Heart left ventricle (tissue), 16 donors: ENCODE results near the gene ACSF3. TPM values are rescaled to one million over a fixed set of nuclear protein-coding genes. Genes with fewer than 3 reads are reported as not detected.

Experiments
- ATAC-seq, 4 donors: fragments of 200-7000 bp; cut with Tn5 transposase; one replicate each; pipeline ENCODE4 v1.9.1; 2020 to 2022; ENCODE audit warnings: moderate library complexity in 4 of 4, mild to moderate bottlenecking in 3 of 4, moderate number of reproducible peaks in 1 of 4
- DNase-seq, 5 donors: peaks; one replicate each; pipeline ENCODE4 v3.0.0-alpha.2; 2020
- H3K27ac ChIP-seq, 12 donors: fragments of 200-600 bp; sonication (generic) in 4 of 12; one replicate each; pipeline versions ENCODE4 v1.5.0 to v1.8.0; 2016 to 2022; ENCODE audit warnings: mild to moderate bottlenecking in 2 of 12
- H3K27me3 ChIP-seq, 9 donors: fragments of 200-600 bp; sonication (generic) in 2 of 9; one replicate each; pipeline versions ENCODE4 v1.5.1 to v1.8.0; 2016 to 2022; ENCODE audit warnings: mild to moderate bottlenecking in 3 of 9
- H3K36me3 ChIP-seq, 9 donors: fragments of 200-600 bp; sonication (generic) in 2 of 9; one replicate each; pipeline versions ENCODE4 v1.5.0 to v1.8.0; 2018 to 2022; ENCODE audit warnings: mild to moderate bottlenecking in 2 of 9
- H3K4me1 ChIP-seq, 12 donors: fragments of 200-600 bp; sonication (generic) in 4 of 12; one replicate each; pipeline versions ENCODE4 v1.5.0 to v1.8.0; 2016 to 2022; ENCODE audit warnings: mild to moderate bottlenecking in 3 of 12
- H3K4me3 ChIP-seq, 12 donors: fragments of 200-600 bp; sonication (generic) in 4 of 12; one replicate each; pipeline versions ENCODE4 v1.5.0 to v1.8.0; 2017 to 2022; ENCODE audit warnings: mild to moderate bottlenecking in 9 of 12, moderate library complexity in 4 of 12
- H3K9me3 ChIP-seq, 12 donors: fragments of 200-600 bp; sonication (generic) in 4 of 12; one replicate each; pipeline versions ENCODE4 v1.5.0 to v1.8.0; 2016 to 2022; ENCODE audit warnings: mild to moderate bottlenecking in 1 of 12
- POLR2A ChIP-seq, 2 donors: fragments of 450-650 bp; IDR thresholded peaks; one replicate each; pipeline ENCODE4 v1.6.1; 2017; ENCODE audit warnings: antibody characterized with exemption in 2 of 2, mild to moderate bottlenecking in 2 of 2, moderate library complexity in 2 of 2
- WGBS, 4 donors: extraction: QIAGEN DNeasy Blood & Tissue Kit in 2 of 4; methylation state at CpG; one replicate each; pipeline versions ENCODE4 v1.1.5 to v1.1.7; 2013 to 2018; 5-methylcytosine and 5-hydroxymethylcytosine counted together
- intact Hi-C, 10 donors: fragments of 100-400 bp; cut with DNase I; formaldehyde crosslinking; loops; one replicate each; pipeline versions ENCODE4 v1.11.1 to v1.14.2; 2022
- polyA plus RNA-seq, 2 donors: library from polyadenylated mRNA; stranded (reverse); fragments of 200-250 nt; gene quantifications; one replicate each; pipeline ENCODE4 v1.2.3, GENCODE V29; 2013
- total RNA-seq, 9 donors: library from RNA; depleted of rRNA in 2 of 9; stranded (reverse); fragments of >200 nt in 2 of 9; fragmentation: NEBNext Ultra II Directional in 3 of 9; extraction: Animal tissue kit (Norgen Biotek cat#: 25700) in 3 of 9; gene quantifications; one replicate each; pipeline versions ENCODE4 v1.1.0 to v1.2.4, GENCODE V29; 2016 to 2023
- TF ChIP-seq, protein P1 (sequence below), 12 donors: fragments of 200-600 bp; sonication (generic) in 4 of 12; IDR thresholded peaks; one replicate each; pipeline versions ENCODE4 v1.5.0 to v1.8.0; 2018 to 2022; ENCODE audit warnings: antibody characterized with exemption in 12 of 12, mild to moderate bottlenecking in 5 of 12
- donor health status: ischemic (EF 13 %, LVEDD 7.1; RV severe dilation, severe dysfunction).
- donor health status: healthy with polysubstance abuse.
- donor health status: DM: no; HTN: yes; CAD: no.
- donor health status: DM: no; HTN: no; CAD: no.
- donor health status: ischemic (EF 25% LVEDD 6.9; RV normal size, moderate dysfunction).
- donor health status: ischemic (EF 25% LVEDD 5.7; RV mildly dilated, moderate dysfunction).
- donor health status: healthy.
- donor health status: DM: yes; HTN: yes; CAD: no.
- donor health status: ischemic (EF 35%, LVEDD 5.7; RV mildly dilated, moderate dysfunction).
- donor health status: nonischemic (EF 11% LVEDD 7.7; RV severe dilation, severe dysfunction).
- donor health status: DM: yes; HTN: yes; CAD: no.
- donor health status: PGD.
- donor health status: ischemic (EF 29% LVEDD 5.4; RV normal size, mild dysfunction).
- donor health status: nonischemic (EF 23%, LVEDD 6.1; RV moderate dilation, normal function).

Gene ACSF3
- total and polyA plus RNA-seq, 11 donors: 10.3 to 26.3 (median 19.3) TPM

DNA sequence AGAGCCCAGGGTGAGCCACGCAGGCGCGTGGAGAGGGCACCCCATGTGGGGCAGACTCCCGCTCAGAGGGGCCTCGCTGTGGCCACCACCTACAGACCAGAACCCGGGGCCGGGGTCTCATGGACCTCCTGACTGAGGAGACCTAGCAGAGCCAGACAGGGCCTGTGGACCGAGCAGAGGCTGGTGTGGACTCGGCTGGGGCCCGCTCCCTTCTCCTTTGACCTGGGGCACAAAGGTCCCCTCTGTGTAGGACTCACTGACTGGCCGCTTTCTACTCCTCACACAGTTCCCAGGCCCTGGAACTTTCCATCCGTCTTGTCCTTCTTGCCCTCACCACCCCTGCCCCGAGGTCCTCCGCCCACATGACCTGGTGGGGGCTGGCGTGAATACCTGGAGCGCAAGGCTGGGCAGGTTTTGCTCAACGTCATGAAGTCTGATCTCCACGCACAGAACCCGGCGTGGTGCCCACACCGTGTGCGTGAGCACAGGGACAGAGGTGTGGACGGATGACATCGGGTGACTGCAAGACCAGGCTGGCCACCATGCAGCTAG, 44.7 kb upstream of the ACSF3 start:
- no peak overlapping the region for H3K27ac ChIP-seq
- intact Hi-C loops: loop anchor here in 1 of 10 donors (10.0 kb wide), 1 partner anchor 56 kb away; no protein-coding TSS in a partner anchor
- no peak overlapping the region for H3K4me3 ChIP-seq
- DNase-seq (peak in 3 of 5 donors; percentile 20 to 46 (median 27)), ATAC-seq (no peak)
- H3K4me1 ChIP-seq: no peaks in the 10 kb centered on the region
- TF ChIP-seq, protein P1, sequence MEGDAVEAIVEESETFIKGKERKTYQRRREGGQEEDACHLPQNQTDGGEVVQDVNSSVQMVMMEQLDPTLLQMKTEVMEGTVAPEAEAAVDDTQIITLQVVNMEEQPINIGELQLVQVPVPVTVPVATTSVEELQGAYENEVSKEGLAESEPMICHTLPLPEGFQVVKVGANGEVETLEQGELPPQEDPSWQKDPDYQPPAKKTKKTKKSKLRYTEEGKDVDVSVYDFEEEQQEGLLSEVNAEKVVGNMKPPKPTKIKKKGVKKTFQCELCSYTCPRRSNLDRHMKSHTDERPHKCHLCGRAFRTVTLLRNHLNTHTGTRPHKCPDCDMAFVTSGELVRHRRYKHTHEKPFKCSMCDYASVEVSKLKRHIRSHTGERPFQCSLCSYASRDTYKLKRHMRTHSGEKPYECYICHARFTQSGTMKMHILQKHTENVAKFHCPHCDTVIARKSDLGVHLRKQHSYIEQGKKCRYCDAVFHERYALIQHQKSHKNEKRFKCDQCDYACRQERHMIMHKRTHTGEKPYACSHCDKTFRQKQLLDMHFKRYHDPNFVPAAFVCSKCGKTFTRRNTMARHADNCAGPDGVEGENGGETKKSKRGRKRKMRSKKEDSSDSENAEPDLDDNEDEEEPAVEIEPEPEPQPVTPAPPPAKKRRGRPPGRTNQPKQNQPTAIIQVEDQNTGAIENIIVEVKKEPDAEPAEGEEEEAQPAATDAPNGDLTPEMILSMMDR (IDR thresholded peaks at IDR 0.05): no peak
- TF ChIP-seq POLR2A (IDR thresholded peaks at IDR 0.05): no peak
- peaks cover 18 to 78% (median 31%) of the 10 kb centered on the region in 9 donors for H3K27me3 ChIP-seq
- 84 to 86% (median 85%) methylated on average over 13 to 24 of the region's 24 CpGs for WGBS, 4 donors
- no peaks in the 10 kb centered on the region for H3K9me3 ChIP-seq
- H3K36me3 ChIP-seq: no peaks in the 10 kb centered on the region

DNA sequence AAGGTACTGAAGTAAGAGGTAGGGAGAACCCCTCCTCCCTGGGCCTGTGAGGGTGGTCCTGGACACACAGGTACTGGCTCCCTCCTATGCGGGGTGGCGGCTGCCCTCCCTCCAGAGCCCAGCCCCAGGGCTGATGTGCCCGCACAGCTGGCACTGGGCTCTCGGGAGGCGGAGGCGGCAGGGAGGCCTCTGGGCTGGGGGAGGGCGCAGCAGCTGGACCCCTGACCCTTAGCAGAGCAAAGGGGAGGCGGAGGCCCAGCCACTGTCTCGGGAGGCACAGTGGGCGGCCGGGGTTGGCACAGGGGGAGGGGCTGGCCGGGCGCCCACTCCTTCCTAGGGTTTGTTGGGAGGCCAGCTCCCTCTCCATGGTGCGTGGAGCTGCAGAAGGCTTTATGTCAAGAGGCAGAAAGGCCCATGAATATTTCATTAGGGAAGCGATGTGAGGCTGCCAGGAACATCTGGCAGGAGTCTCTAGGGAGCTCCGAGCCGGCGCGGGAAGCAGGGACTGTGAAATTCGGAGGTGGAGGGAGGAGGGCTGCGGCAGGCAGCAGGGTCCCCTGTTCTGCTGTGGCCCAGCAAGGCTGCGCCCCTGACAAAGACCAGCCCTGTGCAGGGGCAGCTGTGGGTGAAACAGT, 44.1 kb upstream of the ACSF3 start:
- Histone ChIP-seq H3K36me3 (no peaks in the 10 kb centered on the region), H3K9me3 (no peaks in the 10 kb centered on the region), H3K4me1 (no peaks in the 10 kb centered on the region), H3K4me3 (peak overlapping the region in 1 of 12 donors; percentile 14), H3K27me3 (peaks cover 15 to 75% (median 31%) of the 10 kb centered on the region in 9 donors), H3K27ac (no peak overlapping the region)
- intact Hi-C loops: loop anchor here in 1 of 10 donors (10.0 kb wide), 1 partner anchor 55 kb away; no protein-coding TSS in a partner anchor
- WGBS, 4 donors: 45 to 65% (median 54%) methylated on average over 15 to 22 of the region's 22 CpGs
- TF ChIP-seq POLR2A (IDR thresholded peaks at IDR 0.05): no peak
- TF ChIP-seq, protein P1 (IDR thresholded peaks at IDR 0.05): no peak
- peak in 3 of 5 donors; percentile 11 to 52 (median 16) for DNase-seq
- no peak for ATAC-seq

DNA sequence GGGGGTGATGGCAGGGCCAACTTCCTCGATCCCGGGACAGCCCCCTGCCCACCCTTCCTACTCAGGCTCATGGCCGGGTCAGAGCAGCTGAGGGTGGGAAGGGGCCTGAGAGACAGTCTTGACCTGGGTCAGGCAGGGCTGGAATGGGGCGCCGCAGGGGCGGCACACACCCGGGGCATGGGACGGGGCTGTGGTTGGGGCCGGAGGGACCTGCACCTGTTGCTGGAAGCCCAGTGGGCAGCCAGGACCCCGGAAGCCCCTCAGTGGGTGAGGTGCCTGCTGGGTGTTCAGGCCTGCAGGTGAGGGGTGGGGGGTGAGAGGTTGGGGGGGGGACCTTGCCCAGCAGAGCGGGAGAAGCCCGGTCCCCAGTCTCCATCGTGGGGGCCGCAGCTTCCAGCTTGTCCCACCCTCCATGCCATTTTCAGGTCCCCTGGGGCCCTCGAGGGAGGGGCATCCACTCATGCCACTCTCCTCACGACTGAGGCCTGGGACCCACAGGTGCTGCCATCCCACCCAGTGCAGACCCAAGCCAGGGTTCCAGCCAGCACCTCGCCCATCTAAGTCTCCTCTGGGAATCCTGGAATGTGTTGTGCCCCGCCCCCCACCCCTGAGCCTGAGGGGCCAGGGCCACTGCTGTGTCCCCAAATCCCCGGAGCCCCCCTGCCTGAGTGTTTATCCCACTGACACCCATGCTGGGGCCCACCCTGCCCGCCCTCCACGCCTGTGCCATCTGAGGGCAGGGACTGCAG, 43.4 kb upstream of the ACSF3 start:
- ATAC-seq (no peak), DNase-seq (peak in 3 of 5 donors; percentile 14 to 58 (median 17))
- Histone ChIP-seq H3K27ac (no peak overlapping the region), H3K4me1 (no peaks in the 10 kb centered on the region), H3K4me3 (peak overlapping the region in 1 of 12 donors; percentile 14), H3K36me3 (no peaks in the 10 kb centered on the region), H3K9me3 (no peaks in the 10 kb centered on the region), H3K27me3 (peaks cover 15 to 72% (median 31%) of the 10 kb centered on the region in 9 donors)
- intact Hi-C loops: no loop called here
- WGBS, 4 donors: 66 to 79% (median 74%) methylated on average over 5 to 21 of the region's 21 CpGs
- TF ChIP-seq, protein P1 (IDR thresholded peaks at IDR 0.05): no peak
- TF ChIP-seq POLR2A (IDR thresholded peaks at IDR 0.05): no peak

DNA sequence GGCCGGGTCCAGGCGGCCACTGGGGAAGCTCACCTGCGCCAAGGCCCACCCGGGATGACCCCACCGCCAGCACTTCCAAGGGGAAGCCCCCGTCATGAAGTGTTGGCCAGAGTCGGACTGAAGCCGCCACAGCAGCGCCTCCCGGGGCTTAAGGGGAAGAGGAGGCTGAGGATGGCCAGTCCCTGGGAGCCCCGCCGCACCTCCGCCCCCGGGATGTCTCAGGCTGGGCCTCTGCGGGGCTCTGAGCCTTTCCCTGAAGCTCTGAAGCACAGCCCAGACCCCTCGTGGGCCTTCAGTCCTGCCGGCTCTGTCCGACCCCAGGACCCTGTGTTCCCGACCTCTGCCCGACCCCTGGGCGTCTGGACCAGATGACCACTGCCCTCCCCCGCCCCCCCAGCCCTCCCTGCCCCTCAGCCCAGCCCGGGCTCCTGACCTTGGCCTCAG, 42.8 kb upstream of the ACSF3 start:
- no peak for TF ChIP-seq POLR2A (IDR thresholded peaks at IDR 0.05)
- TF ChIP-seq, protein P1 (IDR thresholded peaks at IDR 0.05): no peak
- ATAC-seq: no peak
- 32 to 61% (median 53%) methylated on average over 10 to 23 of the region's 23 CpGs; no CpG with 5 or more reads in 1 of the 4 donors for WGBS, 4 donors
- no peaks in the 10 kb centered on the region for H3K4me1 ChIP-seq
- DNase-seq: peak in 2 of 5 donors; percentile 12 to 58
- no peak overlapping the region for H3K4me3 ChIP-seq
- intact Hi-C loops: no loop called here
- no peaks in the 10 kb centered on the region for H3K9me3 ChIP-seq
- H3K36me3 ChIP-seq: no peaks in the 10 kb centered on the region
- no peak overlapping the region for H3K27ac ChIP-seq
- peaks cover 15 to 73% (median 31%) of the 10 kb centered on the region in 9 donors for H3K27me3 ChIP-seq
